IMR-90 (cell line): ENCODE measurements around the gene AQP12B. TPM values are rescaled to one million over a fixed set of nuclear protein-coding genes. Genes with fewer than 3 reads are reported as not detected.

Source experiments
- ATAC-seq: fragments of 200-7000 bp; cut with Tn5 transposase; 2 replicates; pipeline ENCODE4 v1.9.1; 2020; ENCODE audit warnings: low read depth, mild to moderate bottlenecking, moderate library complexity
- BruUV-seq: library from RNA; stranded (reverse); fragments of 400-500 nt; replicated peaks from 2 replicates; lab custom pipeline; 2021; lab: Mats Ljungman, UMichigan
- CTCF ChIA-PET: fragments of 300-600 bp; formaldehyde crosslinking; extraction: SDS; loops from one replicate; lab custom pipeline; 2021; ENCODE audit warnings: antibody characterized with exemption; lab: Yijun Ruan, JAX
- POLR2A ChIA-PET: fragments of 300-600 bp; sonication (Branson Sonifier 250); formaldehyde crosslinking; loops from one replicate; lab custom pipeline; 2022; ENCODE audit warnings: antibody characterized with exemption; ENCODE audit not compliant: unreplicated experiment; lab: Charles Lee
- DNase-seq: peaks from one replicate; pipeline ENCODE4 v3.0.0; 2013
- H2AFZ ChIP-seq: replicated peaks from 2 replicates; pipeline ENCODE3; 2013; ENCODE audit warnings: low read length, mild to moderate bottlenecking; ENCODE audit not compliant: poor library complexity
- H2AK5ac ChIP-seq: 2 replicates; pipeline ENCODE4 v1.6.1; 2013; ENCODE audit warnings: low read depth, low read length, inconsistent platforms
- H2AK9ac ChIP-seq: replicated peaks from 2 replicates; pipeline ENCODE3; 2013; ENCODE audit warnings: mild to moderate bottlenecking, low read depth, low read length, moderate library complexity; ENCODE audit not compliant: poor library complexity
- H2BK120ac ChIP-seq: 2 replicates; pipeline ENCODE4 v1.6.1; 2013; ENCODE audit warnings: low read depth, low read length, inconsistent platforms
- H2BK15ac ChIP-seq: 3 replicates; pipeline ENCODE4 v1.6.1; 2013; ENCODE audit warnings: low read depth, low read length, inconsistent platforms
- H2BK20ac ChIP-seq: 2 replicates; pipeline ENCODE4 v1.6.1; 2013; ENCODE audit warnings: low read depth, mild to moderate bottlenecking, inconsistent platforms, low read length, moderate library complexity
- H2BK5ac ChIP-seq: 2 replicates; pipeline ENCODE4 v1.6.1; 2013; ENCODE audit warnings: mild to moderate bottlenecking, low read depth, low read length, inconsistent platforms; ENCODE audit not compliant: poor library complexity, severe bottlenecking
- H3K14ac ChIP-seq: replicated peaks from 2 replicates; pipeline ENCODE4 v1.6.1; 2013; ENCODE audit warnings: low read depth, low read length, inconsistent platforms
- H3K18ac ChIP-seq: 2 replicates; pipeline ENCODE4 v1.6.1; 2013; ENCODE audit warnings: low read depth, low read length, control low read depth
- H3K23ac ChIP-seq: 2 replicates; pipeline ENCODE4 v1.6.1; 2013; ENCODE audit warnings: low read depth, low read length, inconsistent platforms
- H3K27ac ChIP-seq: 2 replicates; pipeline ENCODE4 v1.5.1; 2013; ENCODE audit warnings: mild to moderate bottlenecking, control low read depth, low read length; ENCODE audit not compliant: insufficient read depth
- H3K27me3 ChIP-seq: 2 replicates; pipeline ENCODE4 v1.6.1; 2013; ENCODE audit warnings: low read length; ENCODE audit not compliant: control insufficient read depth, insufficient read depth
- H3K36me3 ChIP-seq: 2 replicates; pipeline ENCODE4 v1.6.1; 2013; ENCODE audit warnings: low read length, mixed read lengths; ENCODE audit not compliant: control insufficient read depth, insufficient read depth
- H3K4ac ChIP-seq: 2 replicates; pipeline ENCODE4 v1.6.1; 2013; ENCODE audit warnings: low read depth, low read length, inconsistent platforms
- H3K4me1 ChIP-seq: 2 replicates; pipeline ENCODE4 v1.6.1; 2013; ENCODE audit warnings: low read length, mixed read lengths; ENCODE audit not compliant: control insufficient read depth, insufficient read depth
- H3K4me2 ChIP-seq: 2 replicates; pipeline ENCODE4 v1.6.1; 2013; ENCODE audit warnings: low read depth, mild to moderate bottlenecking, control low read depth, low read length, moderate library complexity
- H3K4me3 ChIP-seq: 2 replicates; pipeline ENCODE4 v1.5.1; 2013; ENCODE audit warnings: low read depth, mild to moderate bottlenecking, control low read depth, low read length, moderate library complexity; ENCODE audit not compliant: insufficient read depth
- H3K56ac ChIP-seq: 2 replicates; pipeline ENCODE4 v1.6.1; 2013; ENCODE audit warnings: low read length, inconsistent platforms; ENCODE audit not compliant: insufficient read depth; ENCODE audit errors: extremely low read depth
- H3K79me1 ChIP-seq, 2 experiments: 2 replicates each; pipeline ENCODE4 v1.6.1; 2013; ENCODE audit warnings: low read length in 2 of 2, inconsistent platforms in 1 of 2, low read depth in 1 of 2
- H3K9ac ChIP-seq: 2 replicates; pipeline ENCODE4 v1.6.1; 2013; ENCODE audit warnings: low read depth, low read length, control low read depth
- H3K9me1 ChIP-seq: 2 replicates; pipeline ENCODE4 v1.6.1; 2013; ENCODE audit warnings: low read length, inconsistent platforms; ENCODE audit not compliant: insufficient read depth
- H3K9me3 ChIP-seq: 2 replicates; pipeline ENCODE4 v1.6.1; 2013; ENCODE audit warnings: low read length; ENCODE audit not compliant: control insufficient read depth, insufficient read depth
- H4K20me1 ChIP-seq: 2 replicates; pipeline ENCODE4 v1.6.1; 2013; ENCODE audit warnings: low read length, inconsistent platforms; ENCODE audit not compliant: insufficient read depth
- H4K5ac ChIP-seq: 2 replicates; pipeline ENCODE4 v1.6.1; 2013; ENCODE audit warnings: mild to moderate bottlenecking, low read depth, low read length, control low read depth
- H4K8ac ChIP-seq, 2 experiments: 2 replicates each; pipeline ENCODE4 v1.6.1; 2013; ENCODE audit warnings: low read depth in 2 of 2, low read length in 2 of 2, control low read depth in 1 of 2, inconsistent platforms in 1 of 2
- H4K91ac ChIP-seq: 2 replicates; pipeline ENCODE4 v1.6.1; 2013; ENCODE audit warnings: low read depth, low read length, inconsistent platforms; ENCODE audit not compliant: insufficient read depth
- BHLHE40 ChIP-seq: fragments of 150-350 bp; IDR thresholded peaks from 2 replicates; pipeline ENCODE4 v1.6.1; 2016; ENCODE audit warnings: mild to moderate bottlenecking, low read depth, low read length
- CEBPB ChIP-seq: IDR thresholded peaks from 2 replicates; pipeline ENCODE4 v1.6.1; 2012; ENCODE audit warnings: low read depth, low read length, improper control_type of control experiment
- CHD1 ChIP-seq: IDR thresholded peaks from 2 replicates; pipeline ENCODE4 v1.6.1; 2012; ENCODE audit warnings: low read depth, low read length, improper control_type of control experiment
- FOS ChIP-seq: fragments of 150-350 bp; IDR thresholded peaks from 2 replicates; pipeline ENCODE4 v1.6.1; 2016; ENCODE audit warnings: low read depth, low read length
- MAFK ChIP-seq: IDR thresholded peaks from 2 replicates; pipeline ENCODE4 v1.6.1; 2012; ENCODE audit warnings: low read depth, low read length, improper control_type of control experiment
- MAZ ChIP-seq: IDR thresholded peaks from 2 replicates; pipeline ENCODE4 v1.6.1; 2012; ENCODE audit warnings: low read depth, mild to moderate bottlenecking, low read length, improper control_type of control experiment, moderate library complexity, borderline replicate concordance
- MXI1 ChIP-seq: IDR thresholded peaks from 2 replicates; pipeline ENCODE4 v1.6.1; 2012; ENCODE audit warnings: low read depth, mild to moderate bottlenecking, low read length, moderate library complexity, borderline replicate concordance
- NFE2L2 ChIP-seq: fragments of 150-350 bp; IDR thresholded peaks from 2 replicates; pipeline ENCODE4 v1.6.1; 2016; ENCODE audit warnings: low read depth, mild to moderate bottlenecking, low read length
- POLR2A ChIP-seq: IDR thresholded peaks from 2 replicates; pipeline ENCODE4 v1.6.1; 2012; ENCODE audit warnings: mild to moderate bottlenecking, low read depth, low read length
- RAD21 ChIP-seq: IDR thresholded peaks from 2 replicates; pipeline ENCODE4 v1.6.1; 2012; ENCODE audit warnings: low read length, improper control_type of control experiment
- RCOR1 ChIP-seq: IDR thresholded peaks from 2 replicates; pipeline ENCODE4 v1.6.1; 2012; ENCODE audit warnings: mild to moderate bottlenecking, low read length, improper control_type of control experiment; ENCODE audit not compliant: insufficient replicate concordance
- RFX5 ChIP-seq: IDR thresholded peaks from 2 replicates; pipeline ENCODE4 v1.8.0; 2012; ENCODE audit warnings: low read depth, mild to moderate bottlenecking, low read length, moderate library complexity
- SMC3 ChIP-seq: fragments of 150-350 bp; IDR thresholded peaks from 2 replicates; pipeline ENCODE4 v1.6.1; 2016; ENCODE audit warnings: low read depth, mild to moderate bottlenecking, antibody characterized with exemption, low read length, moderate library complexity
- WGBS, 2 experiments: methylation state at CpG; one replicate each; pipeline versions ENCODE4 v1.1.5 to v1.1.7; 2013; ENCODE audit warnings: missing lambda C conversion rate in 2 of 2; ENCODE audit not compliant: insufficient read length in 1 of 2; ENCODE audit errors: extremely low coverage in 2 of 2; 5-methylcytosine and 5-hydroxymethylcytosine counted together
- dilution Hi-C: fragments of 300-500 bp; cut with HindIII; formaldehyde crosslinking; loops from one replicate; pipeline ENCODE4 v1.14.3; 2018; ENCODE audit warnings: low sequenced_read_pairs; ENCODE audit not compliant: unreplicated experiment
- in situ Hi-C: fragments of 300-500 bp; cut with MboI; formaldehyde crosslinking; loops from 3 replicates; pipeline ENCODE4 v1.14.3; 2019; ENCODE audit warnings: low sequenced_read_pairs, inconsistent platforms, mixed read lengths
- intact Hi-C: fragments of 100-400 bp; cut with micrococcal nuclease; formaldehyde crosslinking; loops from 2 replicates; pipeline ENCODE4 v1.10.0; 2022
- polyA plus RNA-seq, 3 experiments: library from polyadenylated mRNA; depleted of rRNA; stranded (reverse); fragments of >200 nt; gene quantifications; 2 replicates each; pipeline ENCODE4 v1.2.3, GENCODE V29; 2012; ENCODE audit warnings: low replicate concordance in 1 of 3
- total RNA-seq: library from RNA; depleted of rRNA; stranded (reverse); fragments of >200 nt; gene quantifications from 2 replicates; pipeline ENCODE4 v1.2.3, GENCODE V29; 2012
- TF ChIP-seq, protein P1 (sequence below): fragments of 150-350 bp; IDR thresholded peaks from 2 replicates; pipeline ENCODE4 v1.6.1; 2017; ENCODE audit warnings: mild to moderate bottlenecking, antibody characterized with exemption, low read length, low read depth
- TF ChIP-seq, protein P2 (sequence below): fragments of 150-350 bp; IDR thresholded peaks from 2 replicates; pipeline ENCODE4 v1.6.1; 2016; ENCODE audit warnings: low read depth, mild to moderate bottlenecking, low read length, moderate library complexity, borderline replicate concordance
- TF ChIP-seq, protein P3 (sequence below): conservative IDR thresholded peaks from 2 replicates; pipeline ENCODE4 v1.5.1; 2012; ENCODE audit warnings: mild to moderate bottlenecking, low read depth, low read length, improper control_type of control experiment

The AQP12B gene
- total and polyA plus RNA-seq, 2 of the 4 experiments (the other 2 are of a cell fraction): not detected

DNA sequence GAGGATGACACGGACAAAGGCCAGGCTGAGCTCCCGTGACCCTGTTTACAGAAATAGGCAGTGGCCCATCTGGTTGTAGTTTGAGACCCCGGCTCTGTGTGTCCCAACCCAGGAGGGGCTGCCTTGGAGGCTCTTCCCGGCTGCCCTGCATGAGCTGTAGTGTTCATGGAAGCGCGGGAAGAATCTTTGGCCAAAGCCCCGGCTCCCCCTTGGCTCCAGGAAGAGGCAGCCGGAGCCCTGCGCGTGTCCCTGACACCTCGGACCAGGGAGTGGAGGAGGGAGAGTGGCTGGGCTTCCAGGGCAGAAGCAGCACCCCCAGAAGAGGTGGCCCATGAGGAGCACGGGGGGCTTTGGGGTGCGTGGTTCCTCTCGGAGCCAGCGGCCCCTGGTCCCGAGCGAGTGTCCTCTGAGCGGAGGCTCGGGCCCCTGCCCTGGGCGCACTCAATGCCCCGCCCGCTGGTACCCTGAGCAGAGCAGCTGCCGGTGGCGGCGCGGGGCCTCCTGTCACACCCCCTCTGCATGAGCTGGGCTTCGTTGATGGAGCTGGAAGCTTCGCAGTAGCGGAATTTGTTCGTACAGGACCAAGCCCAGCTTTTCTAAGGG, 35.7 kb downstream of the AQP12B start:
- dilution Hi-C loops: no loop called here
- no peak for ATAC-seq
- H3K56ac ChIP-seq: no peak overlapping the region
- no peak overlapping the region for H2BK20ac ChIP-seq
- TF ChIP-seq RCOR1: no peak
- TF ChIP-seq, protein P1, sequence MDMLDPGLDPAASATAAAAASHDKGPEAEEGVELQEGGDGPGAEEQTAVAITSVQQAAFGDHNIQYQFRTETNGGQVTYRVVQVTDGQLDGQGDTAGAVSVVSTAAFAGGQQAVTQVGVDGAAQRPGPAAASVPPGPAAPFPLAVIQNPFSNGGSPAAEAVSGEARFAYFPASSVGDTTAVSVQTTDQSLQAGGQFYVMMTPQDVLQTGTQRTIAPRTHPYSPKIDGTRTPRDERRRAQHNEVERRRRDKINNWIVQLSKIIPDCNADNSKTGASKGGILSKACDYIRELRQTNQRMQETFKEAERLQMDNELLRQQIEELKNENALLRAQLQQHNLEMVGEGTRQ: no peak
- TF ChIP-seq CHD1: no peak
- no peak for TF ChIP-seq MAFK
- no peak for TF ChIP-seq MXI1
- TF ChIP-seq RAD21: no peak
- TF ChIP-seq FOS: no peak
- TF ChIP-seq BHLHE40: no peak
- TF ChIP-seq POLR2A: no peak
- TF ChIP-seq SMC3: no peak
- no peak for TF ChIP-seq RFX5
- TF ChIP-seq CEBPB: no peak
- TF ChIP-seq NFE2L2: no peak
- TF ChIP-seq, protein P2, sequence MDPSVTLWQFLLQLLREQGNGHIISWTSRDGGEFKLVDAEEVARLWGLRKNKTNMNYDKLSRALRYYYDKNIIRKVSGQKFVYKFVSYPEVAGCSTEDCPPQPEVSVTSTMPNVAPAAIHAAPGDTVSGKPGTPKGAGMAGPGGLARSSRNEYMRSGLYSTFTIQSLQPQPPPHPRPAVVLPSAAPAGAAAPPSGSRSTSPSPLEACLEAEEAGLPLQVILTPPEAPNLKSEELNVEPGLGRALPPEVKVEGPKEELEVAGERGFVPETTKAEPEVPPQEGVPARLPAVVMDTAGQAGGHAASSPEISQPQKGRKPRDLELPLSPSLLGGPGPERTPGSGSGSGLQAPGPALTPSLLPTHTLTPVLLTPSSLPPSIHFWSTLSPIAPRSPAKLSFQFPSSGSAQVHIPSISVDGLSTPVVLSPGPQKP: no peak
- TF ChIP-seq, protein P3, sequence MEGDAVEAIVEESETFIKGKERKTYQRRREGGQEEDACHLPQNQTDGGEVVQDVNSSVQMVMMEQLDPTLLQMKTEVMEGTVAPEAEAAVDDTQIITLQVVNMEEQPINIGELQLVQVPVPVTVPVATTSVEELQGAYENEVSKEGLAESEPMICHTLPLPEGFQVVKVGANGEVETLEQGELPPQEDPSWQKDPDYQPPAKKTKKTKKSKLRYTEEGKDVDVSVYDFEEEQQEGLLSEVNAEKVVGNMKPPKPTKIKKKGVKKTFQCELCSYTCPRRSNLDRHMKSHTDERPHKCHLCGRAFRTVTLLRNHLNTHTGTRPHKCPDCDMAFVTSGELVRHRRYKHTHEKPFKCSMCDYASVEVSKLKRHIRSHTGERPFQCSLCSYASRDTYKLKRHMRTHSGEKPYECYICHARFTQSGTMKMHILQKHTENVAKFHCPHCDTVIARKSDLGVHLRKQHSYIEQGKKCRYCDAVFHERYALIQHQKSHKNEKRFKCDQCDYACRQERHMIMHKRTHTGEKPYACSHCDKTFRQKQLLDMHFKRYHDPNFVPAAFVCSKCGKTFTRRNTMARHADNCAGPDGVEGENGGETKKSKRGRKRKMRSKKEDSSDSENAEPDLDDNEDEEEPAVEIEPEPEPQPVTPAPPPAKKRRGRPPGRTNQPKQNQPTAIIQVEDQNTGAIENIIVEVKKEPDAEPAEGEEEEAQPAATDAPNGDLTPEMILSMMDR: no peak
- no peak for TF ChIP-seq MAZ
- no TSS peak for BruUV-seq
- H3K4ac ChIP-seq: no peak overlapping the region
- ChIA-PET CTCF (no interaction called here), POLR2A (no interaction called here)
- H3K27ac ChIP-seq: no peak overlapping the region
- H3K27me3 ChIP-seq: peaks cover 74% of the 10 kb centered on the region
- H2AK5ac ChIP-seq: no peak overlapping the region
- H3K9me3 ChIP-seq: no peaks in the 10 kb centered on the region; the same call in 1 of the 2 replicates
- H3K4me3 ChIP-seq: no peak overlapping the region
- H4K8ac ChIP-seq: no peak overlapping the region
- in situ Hi-C loops: no loop called here
- no peak overlapping the region for H4K91ac ChIP-seq
- H3K4me2 ChIP-seq: no peak overlapping the region
- no peaks in the 10 kb centered on the region for H3K36me3 ChIP-seq
- no peaks in the 10 kb centered on the region for H3K79me1 ChIP-seq
- H4K20me1 ChIP-seq: no peaks in the 10 kb centered on the region
- 54% methylated on average over 4 of the region's 30 CpGs; no CpG with 5 or more reads in 1 of the 2 experiments for WGBS, 2 experiments
- no peak overlapping the region for H2BK15ac ChIP-seq
- no peak for DNase-seq
- H2AFZ ChIP-seq: no peak overlapping the region
- H3K9ac ChIP-seq: no peak overlapping the region
- H2BK120ac ChIP-seq: no peak overlapping the region
- no peak overlapping the region for H2BK5ac ChIP-seq
- H3K14ac ChIP-seq: no peak overlapping the region
- H2AK9ac ChIP-seq: no peak overlapping the region
- no peaks in the 10 kb centered on the region for H3K9me1 ChIP-seq
- intact Hi-C loops: no loop called here
- H3K18ac ChIP-seq: no peak overlapping the region
- H3K23ac ChIP-seq: no peak overlapping the region
- H4K5ac ChIP-seq: no peak overlapping the region
- no peaks in the 10 kb centered on the region for H3K4me1 ChIP-seq
